ENCODE data around the gene EFNA4. TPM values are rescaled to one million over a fixed set of nuclear protein-coding genes. Genes with fewer than 3 reads are reported as not detected.

EFNA4 gene, protein sequence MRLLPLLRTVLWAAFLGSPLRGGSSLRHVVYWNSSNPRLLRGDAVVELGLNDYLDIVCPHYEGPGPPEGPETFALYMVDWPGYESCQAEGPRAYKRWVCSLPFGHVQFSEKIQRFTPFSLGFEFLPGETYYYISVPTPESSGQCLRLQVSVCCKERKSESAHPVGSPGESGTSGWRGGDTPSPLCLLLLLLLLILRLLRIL
- total RNA-seq: 11.8 TPM

DNA sequence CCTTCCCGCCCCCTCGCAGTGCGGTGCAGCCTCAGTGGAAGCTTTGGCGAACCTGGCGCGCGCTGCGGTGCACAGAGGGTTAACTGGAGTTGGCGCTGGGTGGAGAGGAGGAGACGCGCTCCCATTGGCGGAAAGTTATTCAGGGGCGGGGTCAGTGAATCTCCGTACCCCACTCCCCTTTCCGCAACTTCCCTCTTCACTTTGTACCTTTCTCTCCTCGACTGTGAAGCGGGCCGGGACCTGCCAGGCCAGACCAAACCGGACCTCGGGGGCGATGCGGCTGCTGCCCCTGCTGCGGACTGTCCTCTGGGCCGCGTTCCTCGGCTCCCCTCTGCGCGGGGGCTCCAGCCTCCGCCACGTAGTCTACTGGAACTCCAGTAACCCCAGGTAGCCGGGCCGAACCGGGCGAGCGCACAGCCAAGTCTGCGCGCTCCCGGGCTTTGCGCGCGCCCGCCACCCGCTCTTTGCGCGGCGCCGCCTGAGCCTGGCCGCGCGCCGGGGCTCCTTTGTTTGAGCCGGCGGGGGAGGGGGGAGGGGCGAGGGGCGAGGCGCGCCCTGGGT is at the start of gene EFNA4:
EFNA4 (plus strand) TSS at position 191 of the 561 bp plus-strand sequence; CDS start at position 275, 84 bp downstream.

GRCh38 chr1:155033524-155033923 is 30.0 kb upstream of the EFNA4 start, which contains the start of the genes DCST1 and DCST2:
TSS of gene DCST1 (plus strand) at chr1:155033824. CDS start at chr1:155034037, 213 bp downstream.
TSS of gene DCST2 (minus strand) at chr1:155033781. CDS start at chr1:155033701, 80 bp downstream.

DNA sequence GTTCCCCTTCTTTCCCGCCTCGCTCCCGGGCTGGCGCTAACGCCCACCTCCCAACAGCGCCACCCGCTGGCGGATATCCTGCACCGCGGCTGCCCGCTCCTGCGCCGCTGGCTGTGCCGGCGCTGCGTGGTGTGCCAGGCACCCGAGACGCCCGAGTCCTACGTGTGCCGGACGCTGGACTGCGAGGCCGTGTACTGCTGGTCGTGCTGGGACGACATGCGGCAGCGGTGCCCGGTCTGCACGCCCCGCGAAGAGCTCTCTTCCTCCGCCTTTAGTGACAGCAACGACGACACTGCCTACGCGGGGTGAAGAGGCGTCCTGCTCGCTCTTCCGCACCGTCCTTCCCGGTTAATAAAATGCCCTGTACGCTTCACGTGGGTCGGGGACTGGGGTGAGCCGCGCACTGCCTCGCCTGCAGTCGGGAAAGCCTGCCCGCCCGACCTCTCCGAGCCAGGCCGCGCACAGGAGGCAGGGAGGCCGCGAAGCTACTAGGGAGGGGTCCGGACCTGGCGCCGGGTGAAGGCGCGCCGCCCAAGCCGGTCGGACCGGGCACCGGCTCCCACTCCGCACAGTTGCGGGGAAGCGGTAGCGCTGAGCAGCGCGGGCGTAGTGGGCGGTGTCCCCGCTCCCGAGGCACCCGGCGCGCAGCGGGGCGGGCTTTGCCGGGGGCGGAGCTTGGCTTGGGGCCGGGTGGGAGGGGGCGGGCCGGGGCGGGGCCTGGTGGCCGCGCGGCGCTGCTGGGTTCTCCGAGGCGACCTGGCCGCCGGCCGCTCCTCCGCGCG is 12.8 kb upstream of the EFNA4 start, which contains the start of gene ADAM15:
ADAM15 (plus strand) TSS at position 757 of the 782 bp plus-strand sequence. CDS start 71 bp downstream, outside the sequence.

GRCh38 chr1:155078469-155079209 is 15.1 kb downstream of the EFNA4 start, which contains the start of gene EFNA3:
TSS of gene EFNA3 (plus strand) at chr1:155078837. CDS start at chr1:155078942, 105 bp downstream.

Other genes with a start within 250 kb of the EFNA4 start
- 5.3 TPM for gene KCNN3, start 193.5 kb upstream of the EFNA4 start, total RNA-seq
- gene PMVK, start 127.0 kb upstream of the EFNA4 start, total RNA-seq: 15.4 TPM
- 122 TPM for gene PBXIP1, start 107.6 kb upstream of the EFNA4 start, total RNA-seq
- gene PYGO2, start 102.0 kb upstream of the EFNA4 start, total RNA-seq: 22.4 TPM
- 56.2 TPM for gene SHC1, start 93.0 kb upstream of the EFNA4 start, total RNA-seq
- 33.5 TPM for gene CKS1B, start 89.1 kb upstream of the EFNA4 start, total RNA-seq
- 18.3 TPM for gene FLAD1, start 80.4 kb upstream of the EFNA4 start, total RNA-seq
- gene LENEP, start 70.2 kb upstream of the EFNA4 start, total RNA-seq: not detected
- gene ZBTB7B, start 60.9 kb upstream of the EFNA4 start, total RNA-seq: 18.6 TPM
- gene DCST2, start 30.0 kb upstream of the EFNA4 start, total RNA-seq: 0.53 TPM
- not detected for gene DCST1, start 29.9 kb upstream of the EFNA4 start, total RNA-seq
- 49.9 TPM for gene ADAM15, start 12.4 kb upstream of the EFNA4 start, total RNA-seq
- gene EFNA3, start 15.1 kb downstream of the EFNA4 start, total RNA-seq: 6.0 TPM
- gene EFNA1, start 64.1 kb downstream of the EFNA4 start, total RNA-seq: 74.2 TPM
- gene SLC50A1, start 72.1 kb downstream of the EFNA4 start, total RNA-seq: 33.7 TPM
- 33.9 TPM for gene DPM3, start 76.8 kb downstream of the EFNA4 start, total RNA-seq
- gene KRTCAP2, start 109.6 kb downstream of the EFNA4 start, total RNA-seq: 80.7 TPM
- 2.3 TPM for gene TRIM46, start 110.1 kb downstream of the EFNA4 start, total RNA-seq
- 27.5 TPM for gene THBS3, start 144.2 kb downstream of the EFNA4 start, total RNA-seq
- gene MTX1, start 145.0 kb downstream of the EFNA4 start, total RNA-seq: 41.6 TPM
- gene ENTREP3, start 191.7 kb downstream of the EFNA4 start, total RNA-seq: 12.8 TPM
- 45.5 TPM for gene SCAMP3, start 198.6 kb downstream of the EFNA4 start, total RNA-seq
- gene CLK2, start 209.8 kb downstream of the EFNA4 start, total RNA-seq: 63.5 TPM
- gene HCN3, start 213.7 kb downstream of the EFNA4 start, total RNA-seq: 4.6 TPM
- gene PKLR, start 237.7 kb downstream of the EFNA4 start, total RNA-seq: 3.3 TPM
- gene FDPS, start 245.1 kb downstream of the EFNA4 start, total RNA-seq: 111 TPM